GM10248 (cell line): ENCODE results near the gene MCC.

Experiments used
- CTCF ChIA-PET: fragments of 300-600 bp; sonication (Branson Sonifier 250); formaldehyde crosslinking; extraction: SDS; loops from one replicate; lab custom pipeline; 2021; ENCODE audit warnings: antibody characterized with exemption; lab: Yijun Ruan, JAX
- POLR2A ChIA-PET: fragments of 350-650 bp; sonication (Branson Sonifier 250); formaldehyde crosslinking; extraction: SDS; loops from one replicate; lab custom pipeline; 2020; ENCODE audit warnings: antibody characterized with exemption; lab: Yijun Ruan, JAX
- DNase-seq: peaks from one replicate; pipeline ENCODE4 v3.0.0; 2012; ENCODE audit errors: extremely low spot score
- TF ChIP-seq, protein P1 (sequence below): IDR thresholded peaks from 2 replicates; pipeline ENCODE4 v1.5.1; 2012; ENCODE audit warnings: mild to moderate bottlenecking, low read depth; ENCODE audit errors: extremely low read depth, missing control alignments, control extremely low read depth

The MCC gene

GRCh38 chr5:113276493-113276892, 211.8 kb downstream of the MCC start:
- ChIA-PET POLR2A (no interaction called here), CTCF (no interaction called here)
- DNase-seq: no peak
- TF ChIP-seq, protein P1, sequence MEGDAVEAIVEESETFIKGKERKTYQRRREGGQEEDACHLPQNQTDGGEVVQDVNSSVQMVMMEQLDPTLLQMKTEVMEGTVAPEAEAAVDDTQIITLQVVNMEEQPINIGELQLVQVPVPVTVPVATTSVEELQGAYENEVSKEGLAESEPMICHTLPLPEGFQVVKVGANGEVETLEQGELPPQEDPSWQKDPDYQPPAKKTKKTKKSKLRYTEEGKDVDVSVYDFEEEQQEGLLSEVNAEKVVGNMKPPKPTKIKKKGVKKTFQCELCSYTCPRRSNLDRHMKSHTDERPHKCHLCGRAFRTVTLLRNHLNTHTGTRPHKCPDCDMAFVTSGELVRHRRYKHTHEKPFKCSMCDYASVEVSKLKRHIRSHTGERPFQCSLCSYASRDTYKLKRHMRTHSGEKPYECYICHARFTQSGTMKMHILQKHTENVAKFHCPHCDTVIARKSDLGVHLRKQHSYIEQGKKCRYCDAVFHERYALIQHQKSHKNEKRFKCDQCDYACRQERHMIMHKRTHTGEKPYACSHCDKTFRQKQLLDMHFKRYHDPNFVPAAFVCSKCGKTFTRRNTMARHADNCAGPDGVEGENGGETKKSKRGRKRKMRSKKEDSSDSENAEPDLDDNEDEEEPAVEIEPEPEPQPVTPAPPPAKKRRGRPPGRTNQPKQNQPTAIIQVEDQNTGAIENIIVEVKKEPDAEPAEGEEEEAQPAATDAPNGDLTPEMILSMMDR: no peak

- ChIA-PET CTCF (interaction anchor here (1.3 to 1.4 kb wide), 2 partner anchors 31 to 103 kb away, joined by 3 to 4 read pairs; no protein-coding TSS in a partner anchor), POLR2A (no interaction called here)
- no peak for DNase-seq
- TF ChIP-seq, protein P1: no peak
Measured at GRCh38 chr5:113276001-113276400, 212.3 kb downstream of the MCC start.

- no peak for DNase-seq
- ChIA-PET POLR2A (no interaction called here), CTCF (interaction anchor here (1.1 to 1.4 kb wide), 3 partner anchors 30 to 104 kb away, joined by 3 to 4 read pairs (median 3); no protein-coding TSS in a partner anchor)
- TF ChIP-seq, protein P1: no peak
Measured at GRCh38 chr5:113274836-113275414, 213.3 kb downstream of the MCC start.

DNA sequence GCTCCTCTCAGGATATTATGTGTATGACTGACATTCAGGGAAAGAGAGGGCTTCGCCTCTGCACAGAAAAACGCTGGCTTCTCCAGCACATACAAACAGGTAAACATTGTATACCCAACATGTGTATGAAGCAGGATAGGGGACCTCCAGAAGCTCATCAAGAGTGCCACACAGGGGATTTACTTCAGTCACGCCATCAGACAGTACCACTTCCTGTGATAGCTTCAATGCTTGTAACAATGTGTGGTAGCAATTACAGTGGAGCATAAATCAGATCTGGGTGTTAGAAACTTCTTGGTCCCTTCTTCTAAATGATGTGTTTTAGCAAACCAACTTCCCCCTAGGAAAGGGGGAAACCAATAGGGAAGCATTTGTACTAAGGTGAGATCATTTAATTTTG, 214.3 kb downstream of the MCC start:
- ChIA-PET POLR2A (no interaction called here), CTCF (interaction anchor here (1.3 kb wide), 1 partner anchor 33 kb away, joined by 3 read pairs; no protein-coding TSS in a partner anchor)
- TF ChIP-seq, protein P1: no peak
- DNase-seq: no peak

DNA sequence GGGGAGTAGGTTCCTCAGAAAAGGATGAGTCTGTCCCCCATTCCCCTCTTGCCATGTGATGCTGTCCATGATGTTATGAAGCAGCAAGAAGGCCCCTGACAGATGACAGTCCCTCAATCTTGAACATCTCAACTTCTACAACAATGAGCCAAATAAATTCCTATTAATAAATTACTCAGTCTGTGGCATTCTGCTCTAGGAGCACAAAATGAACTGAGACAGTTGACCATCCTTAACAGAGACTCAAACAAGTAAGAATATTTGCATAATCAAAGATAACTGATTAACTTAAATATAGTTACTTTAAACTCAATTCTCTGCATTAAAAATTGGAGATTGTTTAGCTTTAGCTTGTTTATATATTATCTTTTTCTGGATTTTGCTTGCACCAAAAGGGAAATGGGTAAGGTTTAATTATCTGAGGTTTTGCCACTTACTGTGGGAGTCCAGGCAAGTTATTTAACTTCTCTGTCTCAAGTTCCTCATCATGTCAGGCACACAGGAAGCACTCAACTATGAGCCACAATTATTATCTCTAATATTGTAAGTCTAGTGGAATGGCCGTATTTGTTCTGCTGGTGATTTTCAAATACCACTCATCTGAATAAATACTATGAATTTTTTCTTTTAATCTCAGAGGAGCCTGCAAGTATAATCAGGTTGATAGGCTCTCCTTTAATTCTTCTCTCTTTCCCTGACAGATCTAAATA, 216.4 kb downstream of the MCC start:
- ChIA-PET POLR2A (no interaction called here), CTCF (no interaction called here)
- TF ChIP-seq, protein P1: no peak
- DNase-seq: no peak

DNA sequence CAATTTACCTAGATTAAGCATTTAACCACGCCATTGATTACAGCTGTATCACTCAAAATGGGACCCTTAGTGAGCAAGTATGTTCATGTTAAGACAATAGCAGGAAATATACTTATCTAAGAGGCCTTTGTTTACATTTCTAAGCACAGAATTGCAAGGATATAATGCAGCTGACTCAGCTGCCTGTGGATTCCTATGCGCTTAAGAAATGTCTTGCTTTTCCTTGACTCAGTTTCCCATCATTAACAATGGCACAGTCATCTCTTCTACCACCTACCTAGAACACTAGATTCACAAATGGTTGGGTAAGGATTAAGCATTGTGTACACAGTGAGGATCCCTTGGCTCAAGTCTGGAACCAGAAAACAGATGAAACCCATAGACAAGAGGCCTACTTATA, 217.2 kb downstream of the MCC start:
- TF ChIP-seq, protein P1: no peak
- POLR2A ChIA-PET: no interaction called here
- CTCF ChIA-PET: no interaction called here
- DNase-seq: no peak
